HG03558 (cell line): ENCODE data around the gene SEMA4D.

ENCODE experiments used
- ATAC-seq: cut with Tn5 transposase; IDR thresholded peaks from one replicate; pipeline ENCODE4 v1.9.1; 2021; ENCODE audit warnings: moderate number of reproducible peaks; ENCODE audit not compliant: unreplicated experiment; ENCODE audit errors: extremely low read depth

SEMA4D gene

GRCh38 chr9:89469003-89469402 is 28.9 kb downstream of the SEMA4D start:
- ATAC-seq, result no peak

GRCh38 chr9:89468281-89468960 is 29.5 kb downstream of the SEMA4D start:
- no peak for ATAC-seq

- ATAC-seq, result no peak
Measured at GRCh38 chr9:89467278-89467625, 30.7 kb downstream of the SEMA4D start.

- peak; percentile 49 for ATAC-seq
Measured at GRCh38 chr9:89466451-89467277, 31.2 kb downstream of the SEMA4D start.

- no peak for ATAC-seq
Measured at GRCh38 chr9:89465726-89466308, 32.1 kb downstream of the SEMA4D start.

GRCh38 chr9:89465001-89465451 is 32.9 kb downstream of the SEMA4D start:
- ATAC-seq, result no peak

- no peak for ATAC-seq
Measured at GRCh38 chr9:89464300-89464901, 33.5 kb downstream of the SEMA4D start.

GRCh38 chr9:89462817-89463683 is 34.9 kb downstream of the SEMA4D start:
- ATAC-seq, result no peak

GRCh38 chr9:89462199-89462598 is 35.7 kb downstream of the SEMA4D start:
- ATAC-seq, result no peak

- no peak for ATAC-seq
Measured at GRCh38 chr9:89461265-89461664, 36.6 kb downstream of the SEMA4D start.

- no peak for ATAC-seq
Measured at GRCh38 chr9:89460551-89460950, 37.4 kb downstream of the SEMA4D start.

GRCh38 chr9:89458768-89459496 is 39.0 kb downstream of the SEMA4D start:
- ATAC-seq, result no peak

- ATAC-seq, result no peak
Measured at GRCh38 chr9:89457376-89457855, 40.5 kb downstream of the SEMA4D start.

GRCh38 chr9:89455356-89455824 is 42.5 kb downstream of the SEMA4D start:
- ATAC-seq, result no peak

- no peak for ATAC-seq
Measured at GRCh38 chr9:89454498-89455355, 43.2 kb downstream of the SEMA4D start.

GRCh38 chr9:89453452-89453851 is 44.5 kb downstream of the SEMA4D start:
- no peak for ATAC-seq

GRCh38 chr9:89452561-89452960 is 45.4 kb downstream of the SEMA4D start:
- no peak for ATAC-seq

GRCh38 chr9:89450213-89450612 is 47.7 kb downstream of the SEMA4D start:
- no peak for ATAC-seq
